GM23338 (cell line): ENCODE results near the gene LY6G6D.

ENCODE experiments used
- EZH2 ChIP-seq: fragments of 200-600 bp; sonication (generic); IDR thresholded peaks from one replicate; pipeline ENCODE4 v1.8.0; 2017; ENCODE audit warnings: antibody characterized with exemption, mild to moderate bottlenecking, low read depth; ENCODE audit not compliant: unreplicated experiment
- EZH2phosphoT487 ChIP-seq: fragments of 200-600 bp; sonication (generic); IDR thresholded peaks from one replicate; pipeline ENCODE4 v1.8.1; 2018; ENCODE audit warnings: antibody characterized with exemption; ENCODE audit not compliant: unreplicated experiment
- TF ChIP-seq, protein P1 (sequence below), 2 experiments: fragments of 200-600 bp in 1 of 2; sonication (generic) in 1 of 2; conservative IDR thresholded peaks; 2 replicates each; pipeline versions ENCODE4 v1.5.1 to v1.6.1; 2016 to 2017; ENCODE audit warnings: antibody characterized with exemption in 2 of 2, low read depth in 2 of 2, mild to moderate bottlenecking in 2 of 2, moderate library complexity in 1 of 2

DNA sequence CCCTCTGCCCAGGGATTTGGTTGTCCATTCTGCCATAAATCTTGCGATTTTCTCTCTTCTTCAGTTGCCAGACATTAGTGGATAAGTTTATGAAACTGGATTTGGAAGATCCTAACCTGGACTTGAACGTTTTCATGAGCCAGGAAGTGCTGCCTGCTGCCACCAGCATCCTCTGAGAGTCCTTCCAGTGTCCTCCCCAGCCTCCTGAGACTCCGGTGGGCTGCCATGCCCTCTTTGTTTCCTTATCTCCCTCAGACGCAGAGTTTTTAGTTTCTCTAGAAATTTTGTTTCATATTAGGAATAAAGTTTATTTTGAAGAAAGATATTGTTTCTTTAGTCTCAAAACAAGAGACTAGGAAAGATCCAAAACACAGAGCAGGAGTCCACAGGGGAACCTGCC, 47.2 kb downstream of the LY6G6D start, which contains the start of gene SAPCD1:
- TF ChIP-seq, protein P1, sequence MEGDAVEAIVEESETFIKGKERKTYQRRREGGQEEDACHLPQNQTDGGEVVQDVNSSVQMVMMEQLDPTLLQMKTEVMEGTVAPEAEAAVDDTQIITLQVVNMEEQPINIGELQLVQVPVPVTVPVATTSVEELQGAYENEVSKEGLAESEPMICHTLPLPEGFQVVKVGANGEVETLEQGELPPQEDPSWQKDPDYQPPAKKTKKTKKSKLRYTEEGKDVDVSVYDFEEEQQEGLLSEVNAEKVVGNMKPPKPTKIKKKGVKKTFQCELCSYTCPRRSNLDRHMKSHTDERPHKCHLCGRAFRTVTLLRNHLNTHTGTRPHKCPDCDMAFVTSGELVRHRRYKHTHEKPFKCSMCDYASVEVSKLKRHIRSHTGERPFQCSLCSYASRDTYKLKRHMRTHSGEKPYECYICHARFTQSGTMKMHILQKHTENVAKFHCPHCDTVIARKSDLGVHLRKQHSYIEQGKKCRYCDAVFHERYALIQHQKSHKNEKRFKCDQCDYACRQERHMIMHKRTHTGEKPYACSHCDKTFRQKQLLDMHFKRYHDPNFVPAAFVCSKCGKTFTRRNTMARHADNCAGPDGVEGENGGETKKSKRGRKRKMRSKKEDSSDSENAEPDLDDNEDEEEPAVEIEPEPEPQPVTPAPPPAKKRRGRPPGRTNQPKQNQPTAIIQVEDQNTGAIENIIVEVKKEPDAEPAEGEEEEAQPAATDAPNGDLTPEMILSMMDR (conservative IDR thresholded peaks at IDR 0.05; ENCODE audit: low read depth in 2 of 2), result no peak
- TF ChIP-seq EZH2 (no peak), EZH2phosphoT487 (no peak)
